Right lobe of liver (tissue), 4 donors: ENCODE results near the gene FAXC.

Source experiments
- POLR2A ChIP-seq: fragments of 450-650 bp; IDR thresholded peaks from one replicate; pipeline ENCODE4 v1.6.1; 2017; ENCODE audit warnings: antibody characterized with exemption, mild to moderate bottlenecking
- TF ChIP-seq, protein P1 (sequence below), 4 donors: fragments of 200-600 bp in 3 of 4; fragments of 450-650 bp in 1 of 4; IDR thresholded peaks; one replicate each; pipeline versions ENCODE4 v1.5.1 to v1.8.0; 2016 to 2022; ENCODE audit warnings: antibody characterized with exemption in 4 of 4, mild to moderate bottlenecking in 2 of 4
- donor health status: DM: no; HTN: no; CAD: no.
- donor health status: DM: no; HTN: no; CAD: no.
- donor health status: DM: no; HTN: yes; CAD: no.

DNA sequence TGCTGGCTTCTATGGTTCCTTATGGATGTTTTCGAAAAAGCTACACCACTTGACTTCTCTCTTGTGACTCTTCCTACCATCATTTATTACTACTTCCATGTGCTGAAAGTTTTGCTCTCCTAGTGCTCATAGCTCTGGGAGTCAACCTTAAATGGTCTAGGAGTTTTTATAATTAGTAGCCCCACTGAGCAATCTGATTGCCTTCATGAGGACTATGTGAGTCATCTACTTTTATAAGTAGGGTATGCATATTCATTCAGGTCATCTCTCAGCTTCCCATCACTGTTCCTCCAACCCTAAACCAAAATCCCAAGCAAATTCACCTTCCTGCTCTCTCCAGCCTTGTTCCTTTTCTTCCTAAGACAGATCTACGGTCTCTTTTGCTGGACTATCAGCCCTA lies 17.4 kb upstream of the FAXC start:
- TF ChIP-seq POLR2A, result no peak
- TF ChIP-seq, protein P1, sequence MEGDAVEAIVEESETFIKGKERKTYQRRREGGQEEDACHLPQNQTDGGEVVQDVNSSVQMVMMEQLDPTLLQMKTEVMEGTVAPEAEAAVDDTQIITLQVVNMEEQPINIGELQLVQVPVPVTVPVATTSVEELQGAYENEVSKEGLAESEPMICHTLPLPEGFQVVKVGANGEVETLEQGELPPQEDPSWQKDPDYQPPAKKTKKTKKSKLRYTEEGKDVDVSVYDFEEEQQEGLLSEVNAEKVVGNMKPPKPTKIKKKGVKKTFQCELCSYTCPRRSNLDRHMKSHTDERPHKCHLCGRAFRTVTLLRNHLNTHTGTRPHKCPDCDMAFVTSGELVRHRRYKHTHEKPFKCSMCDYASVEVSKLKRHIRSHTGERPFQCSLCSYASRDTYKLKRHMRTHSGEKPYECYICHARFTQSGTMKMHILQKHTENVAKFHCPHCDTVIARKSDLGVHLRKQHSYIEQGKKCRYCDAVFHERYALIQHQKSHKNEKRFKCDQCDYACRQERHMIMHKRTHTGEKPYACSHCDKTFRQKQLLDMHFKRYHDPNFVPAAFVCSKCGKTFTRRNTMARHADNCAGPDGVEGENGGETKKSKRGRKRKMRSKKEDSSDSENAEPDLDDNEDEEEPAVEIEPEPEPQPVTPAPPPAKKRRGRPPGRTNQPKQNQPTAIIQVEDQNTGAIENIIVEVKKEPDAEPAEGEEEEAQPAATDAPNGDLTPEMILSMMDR (IDR thresholded peaks at IDR 0.05), result no peak
